ENCODE measurements around the gene SCYGR1.
A peak's percentile ranks its signal among the peaks of the same experiment; 100 is the strongest.

- TF ChIP-seq, protein P1, sequence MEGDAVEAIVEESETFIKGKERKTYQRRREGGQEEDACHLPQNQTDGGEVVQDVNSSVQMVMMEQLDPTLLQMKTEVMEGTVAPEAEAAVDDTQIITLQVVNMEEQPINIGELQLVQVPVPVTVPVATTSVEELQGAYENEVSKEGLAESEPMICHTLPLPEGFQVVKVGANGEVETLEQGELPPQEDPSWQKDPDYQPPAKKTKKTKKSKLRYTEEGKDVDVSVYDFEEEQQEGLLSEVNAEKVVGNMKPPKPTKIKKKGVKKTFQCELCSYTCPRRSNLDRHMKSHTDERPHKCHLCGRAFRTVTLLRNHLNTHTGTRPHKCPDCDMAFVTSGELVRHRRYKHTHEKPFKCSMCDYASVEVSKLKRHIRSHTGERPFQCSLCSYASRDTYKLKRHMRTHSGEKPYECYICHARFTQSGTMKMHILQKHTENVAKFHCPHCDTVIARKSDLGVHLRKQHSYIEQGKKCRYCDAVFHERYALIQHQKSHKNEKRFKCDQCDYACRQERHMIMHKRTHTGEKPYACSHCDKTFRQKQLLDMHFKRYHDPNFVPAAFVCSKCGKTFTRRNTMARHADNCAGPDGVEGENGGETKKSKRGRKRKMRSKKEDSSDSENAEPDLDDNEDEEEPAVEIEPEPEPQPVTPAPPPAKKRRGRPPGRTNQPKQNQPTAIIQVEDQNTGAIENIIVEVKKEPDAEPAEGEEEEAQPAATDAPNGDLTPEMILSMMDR (IDR thresholded peaks at IDR 0.05), result peak; percentile 45; the same call in 1 of the 2 replicates
- no peak for TF ChIP-seq POLR2AphosphoS5 (IDR thresholded peaks at IDR 0.05; ENCODE audit: low read depth, low read length)
- no peak for TF ChIP-seq SIN3A (IDR thresholded peaks at IDR 0.05; ENCODE audit: borderline replicate concordance, insufficient read depth, low read depth, low read length)
- no peak for TF ChIP-seq TCF7L2 (IDR thresholded peaks at IDR 0.05; ENCODE audit: low read depth, low read length)
Measured at GRCh38 chr2:227377467-227378351, 10.0 kb downstream of the SCYGR1 start.
